OCI-LY7 (cell line): ENCODE measurements around the gene ELP4. TPM values are rescaled to one million over a fixed set of nuclear protein-coding genes. Genes with fewer than 3 reads are reported as not detected.

ENCODE experiments used
- BruUV-seq: library from RNA; stranded (reverse); fragments of 400-500 nt; replicated peaks from 2 replicates; lab custom pipeline; 2021; lab: Mats Ljungman, UMichigan
- CTCF ChIA-PET: fragments of 300-600 bp; sonication (Branson Sonifier 250); formaldehyde crosslinking; loops from one replicate; lab custom pipeline; 2022; ENCODE audit warnings: antibody characterized with exemption; ENCODE audit not compliant: unreplicated experiment; lab: Charles Lee
- POLR2A ChIA-PET: fragments of 300-600 bp; sonication (Branson Sonifier 250); formaldehyde crosslinking; loops from one replicate; lab custom pipeline; 2022; ENCODE audit warnings: antibody characterized with exemption; lab: Charles Lee
- DNase-seq: peaks from one replicate; pipeline ENCODE4 v3.0.0-alpha.2; 2015; ENCODE audit warnings: low spot score
- H2AFZ ChIP-seq: fragments of 200-600 bp; sonication (generic), shearing (Covaris generic); 2 replicates; pipeline ENCODE4 v1.6.1; 2014; ENCODE audit warnings: mild to moderate bottlenecking, antibody characterized with exemption, low read length, moderate library complexity
- H3K27ac ChIP-seq: fragments of 200-600 bp; sonication (generic); 2 replicates; pipeline ENCODE4 v1.5.1; 2014; ENCODE audit warnings: mixed run types, low read depth, mild to moderate bottlenecking, moderate library complexity, low read length, inconsistent platforms; ENCODE audit not compliant: poor library complexity, severe bottlenecking
- H3K36me3 ChIP-seq: fragments of 200-600 bp; sonication (generic); 2 replicates; pipeline ENCODE4 v1.6.1; 2014; ENCODE audit warnings: mild to moderate bottlenecking, antibody characterized with exemption, low read length, moderate library complexity, mixed read lengths; ENCODE audit not compliant: insufficient read depth
- H3K4me1 ChIP-seq: fragments of 200-600 bp; sonication (generic); 2 replicates; pipeline ENCODE4 v1.5.1; 2014; ENCODE audit warnings: mild to moderate bottlenecking, low read length; ENCODE audit not compliant: insufficient read depth, poor library complexity, severe bottlenecking
- H3K4me2 ChIP-seq: fragments of 200-600 bp; sonication (generic); 2 replicates; pipeline ENCODE4 v1.6.1; 2014; ENCODE audit warnings: mild to moderate bottlenecking, low read length
- H3K4me3 ChIP-seq: fragments of 200-600 bp; sonication (generic); 2 replicates; pipeline ENCODE4 v1.5.1; 2014; ENCODE audit warnings: mild to moderate bottlenecking, low read depth, low read length; ENCODE audit not compliant: poor library complexity, severe bottlenecking
- H3K79me2 ChIP-seq: fragments of 200-600 bp; sonication (generic); 2 replicates; pipeline ENCODE4 v1.6.1; 2016; ENCODE audit warnings: low read depth, mild to moderate bottlenecking, low read length, moderate library complexity, mixed read lengths; ENCODE audit not compliant: insufficient read depth
- H3K9me2 ChIP-seq: fragments of 200-600 bp; sonication (generic); 2 replicates; pipeline ENCODE4 v1.6.1; 2016; ENCODE audit warnings: mild to moderate bottlenecking, low read length, mixed read lengths; ENCODE audit not compliant: insufficient read depth
- H3K9me3 ChIP-seq: fragments of 200-600 bp; sonication (generic); 2 replicates; pipeline ENCODE4 v1.6.1; 2014; ENCODE audit warnings: mild to moderate bottlenecking, mixed run types, low read length, mixed read lengths
- H4K20me1 ChIP-seq: fragments of 200-600 bp; sonication (generic); 2 replicates; pipeline ENCODE4 v1.6.1; 2014; ENCODE audit warnings: mild to moderate bottlenecking, antibody characterized with exemption, low read length, moderate library complexity, mixed read lengths; ENCODE audit not compliant: insufficient read depth
- EZH2phosphoT487 ChIP-seq: fragments of 200-600 bp; sonication (generic); IDR thresholded peaks from 2 replicates; pipeline ENCODE4 v1.6.1; 2018; ENCODE audit warnings: low read depth, borderline replicate concordance, mild to moderate bottlenecking, mixed run types, antibody characterized with exemption, low read length, moderate library complexity, mixed read lengths
- intact Hi-C: fragments of 100-400 bp; cut with micrococcal nuclease; formaldehyde crosslinking; loops from one replicate; pipeline ENCODE4 v1.10.0; 2022; ENCODE audit not compliant: unreplicated experiment
- total RNA-seq, 2 experiments: library from RNA; depleted of rRNA in 1 of 2; stranded (reverse); fragments of >200 nt in 1 of 2; shearing (Covaris generic) in 1 of 2; gene quantifications; 2 replicates each; pipeline ENCODE4 v1.2.3, GENCODE V29; 2014 to 2022
- TF ChIP-seq, protein P1 (sequence below): fragments of 200-600 bp; sonication (generic); conservative IDR thresholded peaks from 2 replicates; pipeline ENCODE4 v1.5.1; 2014; ENCODE audit warnings: mild to moderate bottlenecking, antibody characterized with exemption, low read length, moderate library complexity, mixed read lengths

The ELP4 gene
- total RNA-seq, 2 experiments from 2014 or later = 27.6 to 32.7 TPM

DNA sequence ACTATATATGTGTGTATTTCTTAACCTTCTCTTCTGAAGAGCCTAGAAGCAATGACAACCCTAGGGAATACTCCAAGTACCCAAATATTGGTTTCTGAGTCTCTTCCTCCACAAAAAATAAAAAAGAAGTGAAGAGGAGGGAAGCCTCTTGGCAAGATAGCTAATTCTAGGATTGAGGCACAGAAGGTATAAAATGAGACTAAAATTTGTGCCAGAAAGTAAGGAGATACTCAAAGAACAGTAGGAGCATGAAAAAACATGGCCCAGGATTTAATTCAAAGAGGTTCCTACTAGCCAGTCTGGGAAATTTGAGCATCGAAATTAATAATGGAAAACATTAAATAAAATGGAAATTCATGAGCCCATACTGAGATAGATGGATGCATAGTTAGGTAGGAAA lies 189.5 kb downstream of the ELP4 start:
- CTCF ChIA-PET = no interaction called here
- intact Hi-C loops = no loop called here
- Histone ChIP-seq H3K27ac (no peak overlapping the region), H3K79me2 (no peaks in the 10 kb centered on the region), H3K4me1 (no peaks in the 10 kb centered on the region), H3K9me2 (no peaks in the 10 kb centered on the region), H3K4me3 (no peak overlapping the region), H2AFZ (no peak overlapping the region), H3K4me2 (no peak overlapping the region), H3K36me3 (no peaks in the 10 kb centered on the region), H4K20me1 (no peaks in the 10 kb centered on the region), H3K9me3 (no peaks in the 10 kb centered on the region)
- TF ChIP-seq EZH2phosphoT487 = no peak
- TF ChIP-seq, protein P1, sequence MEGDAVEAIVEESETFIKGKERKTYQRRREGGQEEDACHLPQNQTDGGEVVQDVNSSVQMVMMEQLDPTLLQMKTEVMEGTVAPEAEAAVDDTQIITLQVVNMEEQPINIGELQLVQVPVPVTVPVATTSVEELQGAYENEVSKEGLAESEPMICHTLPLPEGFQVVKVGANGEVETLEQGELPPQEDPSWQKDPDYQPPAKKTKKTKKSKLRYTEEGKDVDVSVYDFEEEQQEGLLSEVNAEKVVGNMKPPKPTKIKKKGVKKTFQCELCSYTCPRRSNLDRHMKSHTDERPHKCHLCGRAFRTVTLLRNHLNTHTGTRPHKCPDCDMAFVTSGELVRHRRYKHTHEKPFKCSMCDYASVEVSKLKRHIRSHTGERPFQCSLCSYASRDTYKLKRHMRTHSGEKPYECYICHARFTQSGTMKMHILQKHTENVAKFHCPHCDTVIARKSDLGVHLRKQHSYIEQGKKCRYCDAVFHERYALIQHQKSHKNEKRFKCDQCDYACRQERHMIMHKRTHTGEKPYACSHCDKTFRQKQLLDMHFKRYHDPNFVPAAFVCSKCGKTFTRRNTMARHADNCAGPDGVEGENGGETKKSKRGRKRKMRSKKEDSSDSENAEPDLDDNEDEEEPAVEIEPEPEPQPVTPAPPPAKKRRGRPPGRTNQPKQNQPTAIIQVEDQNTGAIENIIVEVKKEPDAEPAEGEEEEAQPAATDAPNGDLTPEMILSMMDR = no peak
- BruUV-seq = no TSS peak
- POLR2A ChIA-PET = no interaction called here
- DNase-seq = no peak

- TF ChIP-seq, protein P1 = no peak
- TF ChIP-seq EZH2phosphoT487 = no peak
- no peaks in the 10 kb centered on the region for H3K9me3 ChIP-seq
- ChIA-PET CTCF (no interaction called here), POLR2A (interaction anchor here (0.7 to 1.2 kb wide), 3 partner anchors 11 to 88 kb away, joined by 3 to 5 read pairs (median 4); no protein-coding TSS in a partner anchor)
- no peak overlapping the region for H3K4me3 ChIP-seq
- H4K20me1 ChIP-seq = no peaks in the 10 kb centered on the region
- no peaks in the 10 kb centered on the region for H3K36me3 ChIP-seq
- H3K4me2 ChIP-seq = no peak overlapping the region
- no peak for DNase-seq
- no peaks in the 10 kb centered on the region for H3K79me2 ChIP-seq
- no TSS peak for BruUV-seq
- no peaks in the 10 kb centered on the region for H3K9me2 ChIP-seq
- no peak overlapping the region for H2AFZ ChIP-seq
- intact Hi-C loops = no loop called here
- no peak overlapping the region for H3K27ac ChIP-seq
- H3K4me1 ChIP-seq = no peaks in the 10 kb centered on the region
Observed at GRCh38 chr11:31702966-31703365, 193.4 kb downstream of the ELP4 start.

- ChIA-PET CTCF (interaction anchor here (0.7 kb wide), 1 partner anchor 22 kb away, joined by 3 read pairs; no protein-coding TSS in a partner anchor), POLR2A (no interaction called here)
- Histone ChIP-seq H3K79me2 (no peaks in the 10 kb centered on the region), H3K36me3 (no peaks in the 10 kb centered on the region), H2AFZ (no peak overlapping the region), H3K4me1 (no peaks in the 10 kb centered on the region), H3K9me3 (no peaks in the 10 kb centered on the region), H3K4me3 (no peak overlapping the region), H3K27ac (no peak overlapping the region), H3K9me2 (no peaks in the 10 kb centered on the region), H4K20me1 (no peaks in the 10 kb centered on the region), H3K4me2 (no peak overlapping the region)
- TF ChIP-seq, protein P1 = no peak
- TF ChIP-seq EZH2phosphoT487 = no peak
- BruUV-seq = no TSS peak
- intact Hi-C loops = no loop called here
- DNase-seq = no peak
Observed at GRCh38 chr11:31706357-31706756, 196.8 kb downstream of the ELP4 start.
